GM19372 (cell line): ENCODE results near the gene MRPS9.

Source experiments
- ATAC-seq: cut with Tn5 transposase; IDR thresholded peaks from one replicate; pipeline ENCODE4 v1.9.1; 2021; ENCODE audit warnings: mild to moderate bottlenecking, low read depth, moderate library complexity; ENCODE audit not compliant: unreplicated experiment

The MRPS9 gene

DNA sequence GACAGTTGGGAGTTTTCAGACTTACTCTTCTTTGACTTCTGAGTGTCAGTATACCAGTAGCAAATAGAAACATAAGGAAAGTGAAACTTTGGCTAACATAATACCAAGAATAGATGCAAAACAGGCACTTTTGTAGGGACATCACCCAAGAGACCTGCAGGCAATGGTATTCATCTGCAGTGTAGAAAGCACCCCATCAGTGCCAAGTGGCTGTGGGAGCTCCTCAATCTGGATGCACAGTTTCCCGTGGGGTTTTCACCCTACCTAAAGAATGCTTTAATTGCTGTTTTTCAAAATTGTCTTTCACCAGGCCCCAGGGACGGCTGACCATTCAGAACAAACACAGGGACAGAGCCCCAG is 107.1 kb downstream of the MRPS9 start:
- ATAC-seq: no peak

DNA sequence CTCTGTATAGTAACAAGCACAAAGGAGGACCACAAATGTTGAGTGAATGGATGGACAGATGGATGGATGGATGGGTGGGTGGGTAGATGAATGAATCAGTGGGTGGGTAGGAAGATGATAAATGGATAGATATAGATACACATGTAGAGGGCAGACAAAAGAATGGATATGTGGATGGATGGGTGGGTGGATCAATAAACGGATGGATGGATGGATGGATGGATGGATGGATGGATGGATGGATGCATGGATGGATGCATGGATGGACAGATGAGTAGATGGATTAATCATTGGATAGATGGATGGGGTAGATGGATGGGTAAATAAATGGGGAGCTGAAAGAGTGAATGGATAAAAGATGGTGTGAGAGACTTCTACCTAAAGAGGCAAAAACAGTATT is 111.4 kb downstream of the MRPS9 start:
- no peak for ATAC-seq
